ENCODE data around the gene FGF5.

The FGF5 gene

DNA sequence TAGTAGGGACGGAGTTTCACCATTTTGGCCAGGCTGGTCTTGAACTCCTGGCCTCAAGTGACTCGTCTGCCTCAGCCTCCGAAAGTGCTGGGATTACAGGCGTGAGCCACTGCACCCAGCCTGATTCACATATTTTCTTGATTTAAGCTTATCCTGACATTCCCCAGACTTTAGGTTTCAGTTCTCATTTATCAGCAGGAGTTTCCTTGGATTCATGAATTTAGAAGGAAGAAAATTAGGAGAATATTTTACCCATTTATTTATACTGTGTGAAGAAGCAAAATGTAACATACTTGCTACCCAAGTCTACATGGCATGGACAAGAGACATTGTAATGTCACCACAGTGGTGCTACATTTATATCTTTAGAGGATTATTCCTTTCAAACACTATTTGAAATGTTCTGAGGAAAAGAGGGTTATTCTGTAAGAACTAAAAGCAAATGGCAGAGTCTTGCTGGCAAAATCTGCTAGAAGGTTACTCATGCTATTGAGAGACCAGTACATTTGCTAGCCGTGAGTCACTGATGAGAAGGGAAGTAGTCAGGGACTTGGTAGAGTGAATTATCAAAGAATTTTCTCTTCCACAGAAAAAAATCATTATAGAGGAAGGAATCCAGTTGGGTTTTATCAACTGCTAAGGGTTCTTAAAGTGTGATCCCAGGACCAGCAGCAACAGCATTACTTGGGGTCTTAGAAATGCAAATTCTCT, 43.0 kb downstream of the FGF5 start:
- no peak overlapping the region for H3K4me3 ChIP-seq (replicated peaks; ENCODE audit: insufficient read depth, low read length)
- TF ChIP-seq, protein P1, sequence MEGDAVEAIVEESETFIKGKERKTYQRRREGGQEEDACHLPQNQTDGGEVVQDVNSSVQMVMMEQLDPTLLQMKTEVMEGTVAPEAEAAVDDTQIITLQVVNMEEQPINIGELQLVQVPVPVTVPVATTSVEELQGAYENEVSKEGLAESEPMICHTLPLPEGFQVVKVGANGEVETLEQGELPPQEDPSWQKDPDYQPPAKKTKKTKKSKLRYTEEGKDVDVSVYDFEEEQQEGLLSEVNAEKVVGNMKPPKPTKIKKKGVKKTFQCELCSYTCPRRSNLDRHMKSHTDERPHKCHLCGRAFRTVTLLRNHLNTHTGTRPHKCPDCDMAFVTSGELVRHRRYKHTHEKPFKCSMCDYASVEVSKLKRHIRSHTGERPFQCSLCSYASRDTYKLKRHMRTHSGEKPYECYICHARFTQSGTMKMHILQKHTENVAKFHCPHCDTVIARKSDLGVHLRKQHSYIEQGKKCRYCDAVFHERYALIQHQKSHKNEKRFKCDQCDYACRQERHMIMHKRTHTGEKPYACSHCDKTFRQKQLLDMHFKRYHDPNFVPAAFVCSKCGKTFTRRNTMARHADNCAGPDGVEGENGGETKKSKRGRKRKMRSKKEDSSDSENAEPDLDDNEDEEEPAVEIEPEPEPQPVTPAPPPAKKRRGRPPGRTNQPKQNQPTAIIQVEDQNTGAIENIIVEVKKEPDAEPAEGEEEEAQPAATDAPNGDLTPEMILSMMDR (IDR thresholded peaks at IDR 0.05; ENCODE audit: insufficient read depth, low read length), result no peak
- TF ChIP-seq, protein P2, sequence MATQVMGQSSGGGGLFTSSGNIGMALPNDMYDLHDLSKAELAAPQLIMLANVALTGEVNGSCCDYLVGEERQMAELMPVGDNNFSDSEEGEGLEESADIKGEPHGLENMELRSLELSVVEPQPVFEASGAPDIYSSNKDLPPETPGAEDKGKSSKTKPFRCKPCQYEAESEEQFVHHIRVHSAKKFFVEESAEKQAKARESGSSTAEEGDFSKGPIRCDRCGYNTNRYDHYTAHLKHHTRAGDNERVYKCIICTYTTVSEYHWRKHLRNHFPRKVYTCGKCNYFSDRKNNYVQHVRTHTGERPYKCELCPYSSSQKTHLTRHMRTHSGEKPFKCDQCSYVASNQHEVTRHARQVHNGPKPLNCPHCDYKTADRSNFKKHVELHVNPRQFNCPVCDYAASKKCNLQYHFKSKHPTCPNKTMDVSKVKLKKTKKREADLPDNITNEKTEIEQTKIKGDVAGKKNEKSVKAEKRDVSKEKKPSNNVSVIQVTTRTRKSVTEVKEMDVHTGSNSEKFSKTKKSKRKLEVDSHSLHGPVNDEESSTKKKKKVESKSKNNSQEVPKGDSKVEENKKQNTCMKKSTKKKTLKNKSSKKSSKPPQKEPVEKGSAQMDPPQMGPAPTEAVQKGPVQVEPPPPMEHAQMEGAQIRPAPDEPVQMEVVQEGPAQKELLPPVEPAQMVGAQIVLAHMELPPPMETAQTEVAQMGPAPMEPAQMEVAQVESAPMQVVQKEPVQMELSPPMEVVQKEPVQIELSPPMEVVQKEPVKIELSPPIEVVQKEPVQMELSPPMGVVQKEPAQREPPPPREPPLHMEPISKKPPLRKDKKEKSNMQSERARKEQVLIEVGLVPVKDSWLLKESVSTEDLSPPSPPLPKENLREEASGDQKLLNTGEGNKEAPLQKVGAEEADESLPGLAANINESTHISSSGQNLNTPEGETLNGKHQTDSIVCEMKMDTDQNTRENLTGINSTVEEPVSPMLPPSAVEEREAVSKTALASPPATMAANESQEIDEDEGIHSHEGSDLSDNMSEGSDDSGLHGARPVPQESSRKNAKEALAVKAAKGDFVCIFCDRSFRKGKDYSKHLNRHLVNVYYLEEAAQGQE (IDR thresholded peaks at IDR 0.05; ENCODE audit: insufficient replicate concordance, low read depth), result no peak
- TF ChIP-seq GABPA (IDR thresholded peaks at IDR 0.05; ENCODE audit: low read depth) (no peak), POLR2AphosphoS5 (IDR thresholded peaks at IDR 0.05; ENCODE audit: low read depth) (no peak), SPI1 (IDR thresholded peaks at IDR 0.05; ENCODE audit: borderline replicate concordance, low read depth) (no peak)
- no peaks in the 10 kb centered on the region for H3K27me3 ChIP-seq (ENCODE audit: insufficient read depth, poor library complexity, severe bottlenecking)
- H3K27ac ChIP-seq (replicated peaks), result no peak overlapping the region
- no peak for DNase-seq (ENCODE audit: low read depth in 1 of 2, low spot score in 1 of 2)

DNA sequence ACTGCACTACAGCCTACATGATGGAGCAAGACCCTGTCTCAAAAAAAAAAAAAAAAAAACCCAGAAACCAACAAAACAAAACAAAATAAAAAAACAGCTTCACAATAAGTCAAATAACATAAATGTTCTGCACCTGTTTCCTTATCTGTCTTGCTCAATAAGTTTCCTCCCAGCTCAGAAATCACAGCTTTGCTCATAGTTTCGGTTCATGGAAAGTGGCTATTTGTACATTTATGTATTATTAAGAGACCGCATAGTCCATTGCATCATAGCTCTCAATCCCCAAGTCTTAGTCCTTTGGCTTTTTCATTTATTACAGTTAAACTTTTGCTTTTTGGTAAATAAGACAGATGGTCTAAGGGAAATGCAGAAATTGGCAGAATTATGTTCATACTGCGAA, 44.7 kb downstream of the FGF5 start:
- Histone ChIP-seq H3K4me3 (replicated peaks; ENCODE audit: insufficient read depth, low read length) (no peak overlapping the region), H3K27ac (replicated peaks) (no peak overlapping the region), H3K27me3 (ENCODE audit: insufficient read depth, poor library complexity, severe bottlenecking) (peaks cover 2% of the 10 kb centered on the region)
- TF ChIP-seq SPI1 (IDR thresholded peaks at IDR 0.05; ENCODE audit: borderline replicate concordance, low read depth), result no peak
- no peak for TF ChIP-seq POLR2AphosphoS5 (IDR thresholded peaks at IDR 0.05; ENCODE audit: low read depth)
- no peak for TF ChIP-seq GABPA (IDR thresholded peaks at IDR 0.05; ENCODE audit: low read depth)
- TF ChIP-seq, protein P1 (IDR thresholded peaks at IDR 0.05; ENCODE audit: insufficient read depth, low read length), result no peak
- TF ChIP-seq, protein P2 (IDR thresholded peaks at IDR 0.05; ENCODE audit: insufficient replicate concordance, low read depth), result no peak
- no peak for DNase-seq (ENCODE audit: low read depth in 1 of 2, low spot score in 1 of 2)

DNA sequence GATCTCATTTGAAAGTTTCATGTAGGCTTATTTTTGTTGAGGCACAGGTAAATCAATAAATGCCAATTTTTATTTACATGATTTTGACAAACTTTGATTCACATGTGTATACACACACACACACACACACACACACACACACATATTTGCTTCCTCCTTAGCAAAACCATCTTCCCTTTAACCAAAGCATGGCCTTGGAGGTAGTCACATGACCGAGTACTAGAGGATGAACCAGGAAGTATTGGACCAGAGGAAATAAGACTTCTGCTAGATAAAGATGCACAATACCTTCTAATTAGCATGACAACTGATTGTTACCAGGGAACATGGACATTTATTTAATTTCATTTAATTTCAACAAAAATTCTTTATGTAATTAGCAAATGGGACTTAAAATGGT, 45.7 kb downstream of the FGF5 start:
- TF ChIP-seq SPI1 (IDR thresholded peaks at IDR 0.05; ENCODE audit: borderline replicate concordance, low read depth) (no peak), GABPA (IDR thresholded peaks at IDR 0.05; ENCODE audit: low read depth) (no peak), POLR2AphosphoS5 (IDR thresholded peaks at IDR 0.05; ENCODE audit: low read depth) (no peak)
- TF ChIP-seq, protein P2 (IDR thresholded peaks at IDR 0.05; ENCODE audit: insufficient replicate concordance, low read depth), result no peak
- DNase-seq (ENCODE audit: low read depth in 1 of 2, low spot score in 1 of 2), result no peak
- H3K4me3 ChIP-seq (replicated peaks; ENCODE audit: insufficient read depth, low read length), result no peak overlapping the region
- H3K27me3 ChIP-seq (ENCODE audit: insufficient read depth, poor library complexity, severe bottlenecking), result peaks cover 2% of the 10 kb centered on the region
- no peak overlapping the region for H3K27ac ChIP-seq (replicated peaks)
